Heart right ventricle (tissue), 16 donors: ENCODE data around the gene CDC42EP5. TPM values are rescaled to one million over a fixed set of nuclear protein-coding genes. Genes with fewer than 3 reads are reported as not detected.

ENCODE experiments used
- ATAC-seq, 8 donors: fragments of 200-7000 bp; cut with Tn5 transposase; one replicate each; pipeline ENCODE4 v1.9.1; 2020; ENCODE audit warnings: mild to moderate bottlenecking in 8 of 8, moderate library complexity in 8 of 8, moderate number of reproducible peaks in 1 of 8
- DNase-seq, 2 donors: peaks; one replicate each; pipeline ENCODE4 v3.0.0-alpha.2; 2020
- H3K27ac ChIP-seq, 10 donors: fragments of 200-600 bp; sonication (generic) in 2 of 10; one replicate each; pipeline versions ENCODE4 v1.5.0 to v1.8.0; 2020 to 2022; ENCODE audit warnings: mild to moderate bottlenecking in 3 of 10
- H3K27me3 ChIP-seq, 7 donors: fragments of 200-600 bp; one replicate each; pipeline ENCODE4 v1.8.0; 2021 to 2022; ENCODE audit warnings: mild to moderate bottlenecking in 2 of 7
- H3K36me3 ChIP-seq, 9 donors: fragments of 200-600 bp; sonication (generic) in 1 of 9; one replicate each; pipeline versions ENCODE4 v1.5.0 to v1.8.0; 2020 to 2022; ENCODE audit warnings: mild to moderate bottlenecking in 2 of 9
- H3K4me1 ChIP-seq, 9 donors: fragments of 200-600 bp; sonication (generic) in 1 of 9; one replicate each; pipeline versions ENCODE4 v1.5.0 to v1.8.0; 2020 to 2022; ENCODE audit warnings: mild to moderate bottlenecking in 4 of 9
- H3K4me3 ChIP-seq, 10 donors: fragments of 200-600 bp; sonication (generic) in 2 of 10; one replicate each; pipeline versions ENCODE4 v1.5.0 to v1.8.0; 2020 to 2022; ENCODE audit warnings: mild to moderate bottlenecking in 7 of 10, moderate library complexity in 2 of 10
- H3K9me3 ChIP-seq, 11 donors: fragments of 200-600 bp in 10 of 11; sonication (generic) in 2 of 11; one replicate each; pipeline versions ENCODE4 v1.5.0 to v1.8.0; 2013 to 2022; ENCODE audit warnings: mild to moderate bottlenecking in 2 of 11, control low read depth in 1 of 11, moderate library complexity in 1 of 11
- CTCF ChIP-seq, 9 donors: fragments of 200-600 bp; sonication (generic) in 2 of 9; IDR thresholded peaks; one replicate each; pipeline versions ENCODE4 v1.5.0 to v1.8.0; 2021 to 2022; ENCODE audit warnings: antibody characterized with exemption in 9 of 9, mild to moderate bottlenecking in 5 of 9, moderate library complexity in 1 of 9
- WGBS, 2 donors: extraction: QIAGEN DNeasy Blood & Tissue Kit; methylation state at CpG; one replicate each; pipeline ENCODE4 v1.1.7; 2013; ENCODE audit warnings: inconsistent platforms in 1 of 2; 5-methylcytosine and 5-hydroxymethylcytosine counted together
- intact Hi-C, 10 donors: fragments of 100-400 bp; cut with DNase I; formaldehyde crosslinking; loops; one replicate each; pipeline versions ENCODE4 v1.11.1 to v1.14.2; 2022
- polyA plus RNA-seq, 2 donors: library from polyadenylated mRNA; stranded (reverse); fragments of 200-250 nt; gene quantifications; one replicate each; pipeline ENCODE4 v1.2.3, GENCODE V29; 2013
- total RNA-seq, 10 donors: library from RNA; stranded (reverse); fragmentation: NEBNext Ultra II Directional in 3 of 10; extraction: Animal tissue kit (Norgen Biotek cat#: 25700) in 3 of 10; gene quantifications; one replicate each; pipeline versions ENCODE4 v1.2.1 to v1.2.4, GENCODE V29; 2021 to 2023
- donor health status: Arrhythmogenic right ventricular cardiomyopathy.
- donor health status: ischemic (EF 13 %, LVEDD 7.1; RV severe dilation, severe dysfunction).
- donor health status: healthy with polysubstance abuse.
- donor health status: DM: no; HTN: yes; CAD: no.
- donor health status: DM: no; HTN: no; CAD: no.
- donor health status: ischemic (EF 25% LVEDD 6.9; RV normal size, moderate dysfunction).
- donor health status: ischemic (EF 25% LVEDD 5.7; RV mildly dilated, moderate dysfunction).
- donor health status: healthy.
- donor health status: DM: yes; HTN: yes; CAD: no.
- donor health status: Ischemic cardiomyopathy.
- donor health status: ischemic (EF 35%, LVEDD 5.7; RV mildly dilated, moderate dysfunction).
- donor health status: nonischemic (EF 11% LVEDD 7.7; RV severe dilation, severe dysfunction).
- donor health status: DM: yes; HTN: yes; CAD: no.
- donor health status: PGD.
- donor health status: ischemic (EF 29% LVEDD 5.4; RV normal size, mild dysfunction).
- donor health status: nonischemic (EF 23%, LVEDD 6.1; RV moderate dilation, normal function).

Gene CDC42EP5
- total and polyA plus RNA-seq, 12 donors: 5.3 to 22.8 (median 10.9) TPM

GRCh38 chr19:54480051-54480450 lies 7.0 kb upstream of the CDC42EP5 start:
- H3K27ac ChIP-seq: no peak overlapping the region
- H3K4me3 ChIP-seq: no peak overlapping the region
- H3K9me3 ChIP-seq: no peaks in the 10 kb centered on the region
- WGBS, 2 donors: 79 to 85% methylated on average over 2 of the region's 2 CpGs
- H3K27me3 ChIP-seq: peaks cover 0 to 76% (median 14%) of the 10 kb centered on the region in 7 donors
- intact Hi-C loops: loop anchor here in 8 of 10 donors (5.0 to 10.0 kb wide), 3 partner anchors 192 to 197 kb away; no protein-coding TSS in a partner anchor
- TF ChIP-seq CTCF (IDR thresholded peaks at IDR 0.05): no peak
- H3K36me3 ChIP-seq: no peaks in the 10 kb centered on the region
- H3K4me1 ChIP-seq: peaks cover 0 to 27% (median 0%) of the 10 kb centered on the region in 9 donors
- no peak for DNase-seq
- no peak for ATAC-seq

- intact Hi-C loops: no loop called here
- no peaks in the 10 kb centered on the region for H3K9me3 ChIP-seq
- H3K36me3 ChIP-seq: no peaks in the 10 kb centered on the region
- TF ChIP-seq CTCF (IDR thresholded peaks at IDR 0.05): peak; percentile 12 to 74 (median 62)
- no peak for DNase-seq
- peaks cover 0 to 29% (median 2%) of the 10 kb centered on the region in 9 donors for H3K4me1 ChIP-seq
- H3K4me3 ChIP-seq: no peak overlapping the region
- WGBS, 2 donors: 17 to 19% methylated on average over 10 of the region's 10 CpGs
- peak in 3 of 8 donors; percentile 29 to 54 (median 37) for ATAC-seq
- H3K27ac ChIP-seq: no peak overlapping the region
- H3K27me3 ChIP-seq: peaks cover 0 to 76% (median 6%) of the 10 kb centered on the region in 7 donors
These were observed 5.7 kb upstream of the CDC42EP5 start for GRCh38 chr19:54478677-54479266.

GRCh38 chr19:54477650-54478049 lies 4.6 kb upstream of the CDC42EP5 start:
- no peak for DNase-seq
- H3K4me3 ChIP-seq: no peak overlapping the region
- peaks cover 0 to 79% (median 6%) of the 10 kb centered on the region in 7 donors for H3K27me3 ChIP-seq
- intact Hi-C loops: no loop called here
- no peaks in the 10 kb centered on the region for H3K9me3 ChIP-seq
- H3K36me3 ChIP-seq: no peaks in the 10 kb centered on the region
- WGBS, 2 donors: 61 to 68% methylated on average over 3 of the region's 3 CpGs
- no peak for ATAC-seq
- peak in 1 of 9 donors; percentile 12 for TF ChIP-seq CTCF (IDR thresholded peaks at IDR 0.05)
- H3K27ac ChIP-seq: no peak overlapping the region
- H3K4me1 ChIP-seq: peaks cover 0 to 28% (median 9%) of the 10 kb centered on the region in 9 donors

GRCh38 chr19:54475706-54476105 lies 2.6 kb upstream of the CDC42EP5 start:
- no peak for ATAC-seq
- Histone ChIP-seq H3K36me3 (no peaks in the 10 kb centered on the region), H3K27ac (no peak overlapping the region), H3K4me1 (peaks cover 5 to 31% (median 17%) of the 10 kb centered on the region in 9 donors), H3K4me3 (no peak overlapping the region), H3K9me3 (no peaks in the 10 kb centered on the region), H3K27me3 (peaks cover 0 to 81% (median 8%) of the 10 kb centered on the region in 7 donors)
- no peak for TF ChIP-seq CTCF (IDR thresholded peaks at IDR 0.05)
- DNase-seq: no peak
- 88 to 92% methylated on average over 11 of the region's 11 CpGs for WGBS, 2 donors
- intact Hi-C loops: no loop called here
